K562 treated with DMSO at 1 percent for 4 hours (cell line): ENCODE data around the gene RPS18. TPM values are rescaled to one million over a fixed set of nuclear protein-coding genes. Genes with fewer than 3 reads are reported as not detected.

ENCODE experiments used
- total RNA-seq: library from RNA; unstranded; fragments of 300-600 nt; gene quantifications from 2 replicates; pipeline ENCODE4 v1.2.3, GENCODE V29; 2022; ENCODE audit not compliant: insufficient read depth

The RPS18 gene
- 12,597 and 13,607 TPM in 2 replicates for total RNA-seq

GRCh38 chr6:33271468-33272274, at the start of gene RPS18, which contains the start of gene VPS52:
TSS of gene RPS18 (plus strand) at chr6:33272075. CDS start at chr6:33272120, 45 bp downstream.
TSS of gene VPS52 (minus strand) at chr6:33271876. CDS start at chr6:33271675, 201 bp downstream.

GRCh38 chr6:33276864-33277662, 5.2 kb downstream of the RPS18 start, which contains the start of gene B3GALT4:
TSS of gene B3GALT4 (plus strand) at chr6:33277123. CDS start at chr6:33277420, 297 bp downstream.

GRCh38 chr6:33288921-33289783, 17.3 kb downstream of the RPS18 start, which contains the start of the genes PFDN6 and WDR46:
TSS of gene PFDN6 (plus strand) at chr6:33289601. CDS start at chr6:33289857, 256 bp downstream.
TSS of gene WDR46 (minus strand) at chr6:33289239. CDS start at chr6:33289170, 69 bp downstream.

GRCh38 chr6:33298773-33299236, 26.9 kb downstream of the RPS18 start, which contains the start of gene RGL2:
TSS of gene RGL2 (minus strand) at chr6:33298942. CDS start at chr6:33298610, 332 bp downstream.

GRCh38 chr6:33313709-33314514, 42.0 kb downstream of the RPS18 start, which contains the start of gene TAPBP:
TSS of gene TAPBP (minus strand) at chr6:33314078. CDS start at chr6:33314041, 37 bp downstream.

GRCh38 chr6:33317669-33318425, 46.0 kb downstream of the RPS18 start, which contains the start of gene ZBTB22:
TSS of gene ZBTB22 (minus strand) at chr6:33317744. CDS start at chr6:33316916, 828 bp downstream.

Other genes with a start within 250 kb of the RPS18 start
- not detected in 2 replicates for gene HLA-DPA1, start 198.4 kb upstream of the RPS18 start, total RNA-seq
- not detected in 2 replicates for gene HLA-DPB1, start 196.1 kb upstream of the RPS18 start, total RNA-seq
- gene COL11A2, start 79.6 kb upstream of the RPS18 start, total RNA-seq = 0.17 and 0.19 TPM in 2 replicates
- gene RXRB, start 71.4 kb upstream of the RPS18 start, total RNA-seq = 26.4 and 32.8 TPM in 2 replicates
- 148 and 178 TPM in 2 replicates for gene SLC39A7, start 71.2 kb upstream of the RPS18 start, total RNA-seq
- 10.2 and 19.0 TPM in 2 replicates for gene HSD17B8, start 67.4 kb upstream of the RPS18 start, total RNA-seq
- gene RING1, start 63.6 kb upstream of the RPS18 start, total RNA-seq = 48.6 and 58.0 TPM in 2 replicates
- gene VPS52, start 199 bp upstream of the RPS18 start, total RNA-seq = 25.9 and 40.7 TPM in 2 replicates
- 0.64 and 1.3 TPM in 2 replicates for gene B3GALT4, start 5.0 kb downstream of the RPS18 start, total RNA-seq
- 53.8 and 54.5 TPM in 2 replicates for gene WDR46, start 17.2 kb downstream of the RPS18 start, total RNA-seq
- 155 and 182 TPM in 2 replicates for gene PFDN6, start 17.5 kb downstream of the RPS18 start, total RNA-seq
- gene RGL2, start 26.9 kb downstream of the RPS18 start, total RNA-seq = 31.0 and 34.6 TPM in 2 replicates
- 141 and 157 TPM in 2 replicates for gene TAPBP, start 42.0 kb downstream of the RPS18 start, total RNA-seq
- gene ZBTB22, start 45.7 kb downstream of the RPS18 start, total RNA-seq = 6.4 and 8.1 TPM in 2 replicates
- 48.7 and 57.6 TPM in 2 replicates for gene DAXX, start 50.9 kb downstream of the RPS18 start, total RNA-seq
- gene KIFC1, start 119.7 kb downstream of the RPS18 start, total RNA-seq = 83.0 and 95.7 TPM in 2 replicates
- 62.6 and 67.2 TPM in 2 replicates for gene PHF1, start 138.9 kb downstream of the RPS18 start, total RNA-seq
- 395 and 427 TPM in 2 replicates for gene CUTA, start 146.0 kb downstream of the RPS18 start, total RNA-seq
- 6.6 and 10.9 TPM in 2 replicates for gene SYNGAP1, start 148.0 kb downstream of the RPS18 start, total RNA-seq
- gene ZBTB9, start 182.5 kb downstream of the RPS18 start, total RNA-seq = 10.4 and 11.8 TPM in 2 replicates